ENCODE data around the gene CEP68. TPM values are rescaled to one million over a fixed set of nuclear protein-coding genes. Genes with fewer than 3 reads are reported as not detected.

Gene CEP68
- total RNA-seq, 1 experiment from 2014 or later, result 9.6 TPM

DNA sequence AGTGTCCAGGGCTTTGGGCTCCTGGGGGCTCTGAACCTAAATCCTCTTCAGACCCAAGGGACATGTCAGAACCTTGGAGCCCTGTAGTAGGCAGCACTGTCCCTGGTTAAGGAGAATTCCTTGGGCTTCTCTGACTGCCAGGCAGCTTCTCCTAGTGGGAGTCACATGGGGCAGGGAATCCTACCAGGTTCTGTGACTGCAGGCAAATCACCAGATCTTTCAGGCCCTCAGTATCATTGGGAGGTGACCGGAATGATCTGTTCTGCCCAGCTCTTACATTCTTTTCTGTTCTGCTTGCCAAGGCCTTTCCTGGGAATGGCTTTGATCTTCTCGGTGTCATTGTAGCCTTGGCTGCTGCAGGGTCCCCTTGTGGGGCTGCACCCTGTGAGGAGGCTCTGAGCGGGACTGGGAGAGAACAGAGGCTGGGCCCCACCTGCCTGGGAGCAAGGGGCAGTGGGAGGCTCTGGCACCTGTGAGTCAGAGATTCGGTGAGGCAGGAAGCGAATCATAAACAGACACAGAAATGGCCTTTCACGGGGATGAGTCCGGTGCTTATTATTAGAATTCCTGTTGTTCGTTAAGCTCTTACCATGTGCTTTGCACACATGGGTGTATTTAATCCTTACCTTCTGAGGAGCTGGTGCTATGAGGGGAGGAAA lies 14.1 kb downstream of the CEP68 start:
- in situ Hi-C loops (cut with HindIII; ENCODE audit: low pct_unique_long_range_greater_than_20kb, low sequenced_read_pairs), result no loop called here

DNA sequence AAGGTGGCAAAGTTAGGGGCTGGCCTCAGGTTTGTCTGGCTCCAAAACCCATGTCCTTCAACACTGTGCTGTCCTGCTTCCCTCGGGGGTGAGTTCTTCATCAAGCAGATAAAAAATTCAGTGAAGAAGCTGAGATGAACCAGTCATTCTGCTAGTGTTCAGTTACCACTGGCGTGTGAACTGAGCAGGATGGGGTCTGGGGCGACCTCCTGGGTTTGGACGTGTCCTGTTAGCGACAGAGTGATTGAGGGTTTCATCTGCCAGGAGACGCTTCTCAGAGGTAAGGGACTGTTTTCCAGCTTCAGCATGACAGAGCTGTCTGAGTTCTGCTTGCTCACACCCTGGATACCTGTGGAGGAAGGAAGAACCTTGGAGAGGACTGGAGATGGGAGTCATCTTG lies 14.6 kb downstream of the CEP68 start:
- DNase-seq (ENCODE audit: low read depth), result no peak
- in situ Hi-C loops (cut with HindIII; ENCODE audit: low pct_unique_long_range_greater_than_20kb, low sequenced_read_pairs), result no loop called here

More for the DNA sequence above, 14.1 kb downstream of the CEP68 start:
- DNase-seq (ENCODE audit: low read depth), result peak; percentile 39

DNA sequence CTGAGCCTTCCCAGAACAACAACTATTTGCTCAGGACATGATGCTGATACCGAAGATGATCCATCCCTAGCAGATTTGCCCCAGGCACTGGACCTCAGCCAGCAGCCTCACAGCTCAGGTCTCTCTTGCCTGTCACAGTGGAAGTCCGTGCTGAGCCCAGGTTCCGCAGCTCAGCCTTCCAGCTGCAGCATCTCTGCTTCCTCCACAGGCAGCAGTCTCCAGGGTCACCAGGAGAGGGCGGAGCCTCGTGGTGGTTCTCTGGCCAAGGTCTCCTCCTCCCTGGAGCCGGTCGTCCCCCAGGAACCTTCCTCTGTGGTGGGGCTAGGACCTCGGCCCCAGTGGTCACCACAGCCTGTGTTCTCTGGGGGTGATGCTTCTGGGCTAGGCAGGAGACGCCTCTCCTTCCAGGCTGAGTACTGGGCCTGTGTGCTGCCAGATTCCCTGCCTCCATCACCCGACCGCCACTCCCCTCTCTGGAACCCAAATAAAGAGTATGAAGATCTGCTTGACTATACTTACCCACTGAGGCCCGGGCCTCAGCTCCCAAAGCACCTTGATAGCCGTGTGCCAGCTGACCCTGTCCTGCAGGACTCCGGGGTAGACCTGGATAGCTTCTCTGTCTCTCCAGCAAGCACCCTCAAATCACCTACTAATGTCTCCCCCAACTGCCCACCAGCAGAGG lies 15.4 kb downstream of the CEP68 start:
- in situ Hi-C loops (cut with HindIII; ENCODE audit: low pct_unique_long_range_greater_than_20kb, low sequenced_read_pairs), result no loop called here
- no peak for DNase-seq (ENCODE audit: low read depth)

DNA sequence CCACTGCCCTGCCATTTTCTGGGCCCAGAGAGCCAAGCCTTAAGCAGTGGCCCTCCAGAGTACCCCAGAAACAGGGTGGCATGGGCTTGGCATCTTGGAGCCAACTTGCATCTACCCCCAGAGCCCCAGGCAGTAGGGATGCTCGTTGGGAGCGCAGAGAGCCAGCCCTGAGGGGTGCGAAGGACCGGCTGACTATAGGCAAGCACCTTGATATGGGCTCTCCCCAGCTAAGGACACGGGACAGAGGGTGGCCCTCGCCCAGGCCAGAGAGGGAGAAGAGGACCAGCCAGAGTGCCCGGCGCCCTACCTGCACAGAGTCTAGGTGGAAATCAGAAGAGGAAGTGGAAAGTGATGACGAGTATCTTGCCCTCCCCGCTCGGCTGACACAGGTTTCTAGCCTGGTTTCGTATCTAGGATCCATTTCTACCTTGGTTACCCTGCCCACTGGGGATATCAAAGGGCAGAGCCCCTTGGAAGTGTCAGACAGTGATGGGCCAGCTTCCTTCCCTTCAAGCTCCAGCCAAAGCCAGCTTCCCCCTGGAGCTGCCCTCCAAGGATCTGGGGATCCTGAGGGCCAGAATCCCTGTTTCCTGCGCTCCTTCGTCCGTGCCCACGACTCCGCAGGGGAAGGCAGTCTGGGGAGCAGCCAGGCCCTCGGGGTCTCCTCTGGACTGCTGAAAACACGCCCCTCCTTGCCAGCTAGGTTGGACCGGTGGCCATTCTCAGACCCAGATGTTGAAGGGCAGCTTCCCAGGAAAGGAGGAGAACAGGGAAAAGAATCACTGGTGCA lies 16.2 kb downstream of the CEP68 start:
- in situ Hi-C loops (cut with HindIII; ENCODE audit: low pct_unique_long_range_greater_than_20kb, low sequenced_read_pairs), result no loop called here
- no peak for DNase-seq (ENCODE audit: low read depth)

DNA sequence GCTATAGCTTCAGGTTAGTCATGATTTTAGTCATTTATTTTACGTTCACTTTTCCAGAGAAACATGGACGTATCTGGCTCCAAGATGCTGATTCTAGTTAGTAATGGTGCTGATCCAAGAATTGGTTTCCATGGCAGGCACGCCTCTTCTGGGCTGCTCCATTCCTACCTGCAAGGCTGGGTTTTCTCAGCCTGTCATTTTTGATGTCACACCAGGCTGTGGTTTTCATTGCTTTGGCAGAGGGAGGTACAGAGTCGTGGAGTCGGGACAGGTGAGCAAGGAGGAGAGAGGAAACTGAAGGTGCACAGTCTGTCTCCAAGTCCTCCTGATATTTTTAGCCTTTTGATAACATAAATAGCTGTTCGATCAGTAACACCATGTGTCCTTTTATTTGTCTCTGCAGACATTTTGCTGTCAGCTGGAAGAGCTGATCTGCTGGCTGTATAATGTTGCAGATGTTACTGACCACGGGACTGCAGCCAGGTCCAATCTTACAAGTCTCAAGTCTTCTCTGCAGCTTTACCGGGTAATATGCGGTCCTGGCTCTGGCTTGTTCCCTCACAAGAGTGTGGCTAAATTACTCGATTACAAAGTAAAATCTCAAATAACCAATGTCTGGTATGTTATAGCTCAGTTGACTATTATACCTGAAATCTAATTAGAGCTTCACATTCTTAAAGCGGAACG lies 17.8 kb downstream of the CEP68 start:
- in situ Hi-C loops (cut with HindIII; ENCODE audit: low pct_unique_long_range_greater_than_20kb, low sequenced_read_pairs), result no loop called here

DNA sequence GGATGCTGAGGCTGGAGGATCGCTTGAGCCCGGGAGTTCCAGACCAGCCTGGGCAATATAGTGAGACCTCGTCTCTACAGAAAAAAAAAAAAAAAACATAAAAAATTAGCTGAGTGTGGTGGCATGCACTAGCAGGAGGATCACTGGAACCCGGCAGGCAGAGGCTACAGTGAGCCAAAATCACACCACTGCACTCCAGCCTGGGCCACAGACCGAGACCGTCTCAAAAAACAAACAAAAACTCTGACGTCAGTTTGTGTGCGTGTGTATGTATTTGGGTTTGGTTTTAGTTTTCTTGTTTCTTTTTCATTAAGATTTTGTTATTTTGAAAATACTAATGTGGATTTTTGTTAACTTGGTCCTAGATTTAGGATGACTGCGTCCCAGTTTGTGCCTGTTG lies 19.0 kb downstream of the CEP68 start:
- DNase-seq (ENCODE audit: low read depth), result peak; percentile 17
- in situ Hi-C loops (cut with HindIII; ENCODE audit: low pct_unique_long_range_greater_than_20kb, low sequenced_read_pairs), result no loop called here

More for the DNA sequence above, 17.8 kb downstream of the CEP68 start:
- DNase-seq (ENCODE audit: low read depth), result no peak

DNA sequence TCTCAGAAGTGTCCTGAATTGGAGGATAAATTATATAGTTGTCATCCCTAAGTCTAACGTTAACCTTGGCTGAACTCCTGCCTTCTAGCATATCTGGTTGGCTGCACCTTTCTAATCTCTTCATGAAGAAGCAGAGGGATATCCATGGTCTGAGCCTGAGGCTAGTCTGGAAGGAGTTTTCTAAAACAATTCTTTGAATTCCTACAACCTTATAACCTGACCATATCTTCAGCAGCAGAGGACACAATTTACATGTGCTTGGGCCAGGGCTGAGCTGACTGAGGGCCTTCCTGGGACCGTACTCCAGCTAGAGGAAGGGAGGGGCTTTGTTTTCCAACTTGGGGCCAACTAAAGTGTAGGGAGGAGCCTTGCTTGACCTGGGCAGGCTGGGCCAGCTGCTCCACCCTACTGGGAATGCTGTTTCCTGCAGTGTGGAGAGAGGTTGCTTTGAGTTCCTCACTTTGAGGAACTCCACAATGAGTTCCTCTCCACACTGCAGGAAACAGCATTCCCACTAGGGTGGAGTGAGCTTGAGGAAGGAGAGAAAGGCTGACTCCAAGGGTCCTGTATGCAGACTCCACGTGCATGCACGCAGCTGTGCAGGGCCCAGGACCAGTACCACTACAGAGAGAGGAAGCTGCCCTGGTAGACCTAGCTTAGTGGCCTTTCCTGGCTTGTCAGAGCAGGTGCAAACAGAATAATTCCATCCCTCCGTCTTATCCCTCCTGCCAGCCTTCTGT lies 19.6 kb downstream of the CEP68 start:
- DNase-seq (ENCODE audit: low read depth), result peak; percentile 62
- in situ Hi-C loops (cut with HindIII; ENCODE audit: low pct_unique_long_range_greater_than_20kb, low sequenced_read_pairs), result no loop called here

DNA sequence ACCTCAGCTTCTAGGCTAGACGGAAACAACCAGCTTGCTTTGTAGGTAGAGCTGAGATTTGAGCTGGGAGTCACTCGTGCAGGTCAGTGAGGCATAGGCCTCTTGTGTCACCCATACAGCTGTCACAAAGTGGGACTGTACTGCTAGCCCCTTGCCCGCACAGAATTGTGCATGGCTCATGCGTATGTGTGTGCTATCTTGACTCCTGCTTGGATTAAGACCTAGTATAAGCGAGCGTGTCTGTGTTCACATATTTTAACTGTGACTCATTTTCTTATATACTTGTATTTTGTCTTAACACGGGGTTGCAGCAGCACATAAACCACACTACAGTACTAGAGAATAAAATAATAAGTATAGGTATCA lies 20.1 kb downstream of the CEP68 start:
- in situ Hi-C loops (cut with HindIII; ENCODE audit: low pct_unique_long_range_greater_than_20kb, low sequenced_read_pairs), result no loop called here
- peak; percentile 43 for DNase-seq (ENCODE audit: low read depth)

DNA sequence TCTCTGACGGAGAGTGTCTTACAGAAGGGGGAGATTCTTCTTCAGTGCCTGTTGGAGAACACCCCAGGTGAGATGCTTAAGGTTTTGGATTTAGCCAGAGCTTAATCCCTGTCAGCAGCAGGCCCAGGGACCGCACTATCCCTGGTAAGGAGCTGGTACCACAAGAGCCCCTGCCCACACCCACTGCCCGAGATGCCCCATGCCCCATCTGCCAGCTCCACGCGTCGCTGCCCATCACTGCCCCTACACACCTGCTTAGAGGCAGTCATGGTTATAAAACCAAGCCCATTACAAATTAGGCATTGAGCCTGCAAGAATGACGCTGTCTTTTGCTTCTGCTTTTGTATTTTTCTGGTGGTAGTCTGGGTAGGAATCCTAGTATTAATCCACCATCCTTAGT lies 21.7 kb downstream of the CEP68 start:
- DNase-seq (ENCODE audit: low read depth), result no peak
- in situ Hi-C loops (cut with HindIII; ENCODE audit: low pct_unique_long_range_greater_than_20kb, low sequenced_read_pairs), result no loop called here

DNA sequence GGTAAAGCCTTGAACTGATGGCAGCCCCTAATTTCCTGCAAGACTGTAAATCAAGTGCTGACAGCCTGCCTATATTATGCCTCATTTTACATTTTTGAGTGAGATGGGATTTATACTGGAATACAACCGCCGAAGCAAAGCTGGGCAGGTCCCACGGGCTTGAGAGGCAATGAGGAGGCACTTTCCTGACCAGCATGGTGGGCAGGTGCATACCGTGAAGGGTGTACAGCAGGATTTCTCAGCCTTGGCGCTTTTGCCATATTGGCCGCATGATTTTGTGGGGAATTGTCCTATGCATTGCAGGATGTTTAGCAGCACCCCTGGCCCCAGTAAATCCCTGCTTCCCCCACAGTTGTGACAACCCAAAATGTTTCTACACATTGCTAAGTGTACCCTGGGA lies 22.8 kb downstream of the CEP68 start:
- in situ Hi-C loops (cut with HindIII; ENCODE audit: low pct_unique_long_range_greater_than_20kb, low sequenced_read_pairs), result no loop called here
- no peak for DNase-seq (ENCODE audit: low read depth)

DNA sequence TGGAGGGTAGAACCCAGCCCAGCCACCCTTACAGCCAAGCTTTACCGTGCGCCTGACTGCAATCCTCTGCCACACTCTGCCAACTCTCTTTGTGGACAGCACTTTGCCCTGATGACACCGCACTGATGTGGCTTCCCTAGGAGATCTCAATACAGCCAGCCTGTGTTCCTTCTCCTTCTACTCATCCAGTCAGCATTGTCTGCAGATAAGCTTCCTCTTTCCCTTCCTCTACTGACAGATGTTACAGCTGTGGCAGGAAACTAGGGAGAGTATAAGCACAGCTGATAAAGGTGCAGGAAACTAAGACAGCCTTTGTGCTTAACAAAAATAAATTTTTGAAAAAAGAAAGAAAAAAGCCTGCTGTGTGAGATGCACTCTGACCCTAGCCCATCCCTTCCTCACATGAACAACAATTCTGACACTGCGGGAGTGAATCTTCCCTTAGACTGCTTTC lies 25.0 kb downstream of the CEP68 start:
- no peak for DNase-seq (ENCODE audit: low read depth)
- in situ Hi-C loops (cut with HindIII; ENCODE audit: low pct_unique_long_range_greater_than_20kb, low sequenced_read_pairs), result no loop called here

DNA sequence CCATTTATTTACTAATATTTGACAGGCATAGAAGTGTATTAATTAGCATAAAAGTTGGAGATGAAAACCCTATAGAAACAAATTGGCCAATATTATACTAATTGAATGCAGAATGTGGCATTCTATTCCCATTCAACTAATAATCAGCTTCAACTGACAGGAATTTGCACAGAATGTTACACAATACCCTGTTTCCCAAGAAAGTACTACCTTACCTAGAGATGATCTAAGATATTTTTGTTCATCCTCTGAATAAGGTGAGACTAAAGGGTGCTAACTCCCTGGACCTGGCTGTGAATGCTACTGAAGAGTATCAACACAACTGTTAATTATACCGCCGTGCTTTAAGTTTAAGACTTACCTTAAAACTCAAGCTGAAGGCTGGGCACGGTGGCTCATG lies 28.9 kb downstream of the CEP68 start:
- in situ Hi-C loops (cut with HindIII; ENCODE audit: low pct_unique_long_range_greater_than_20kb, low sequenced_read_pairs), result no loop called here
- DNase-seq (ENCODE audit: low read depth), result no peak

DNA sequence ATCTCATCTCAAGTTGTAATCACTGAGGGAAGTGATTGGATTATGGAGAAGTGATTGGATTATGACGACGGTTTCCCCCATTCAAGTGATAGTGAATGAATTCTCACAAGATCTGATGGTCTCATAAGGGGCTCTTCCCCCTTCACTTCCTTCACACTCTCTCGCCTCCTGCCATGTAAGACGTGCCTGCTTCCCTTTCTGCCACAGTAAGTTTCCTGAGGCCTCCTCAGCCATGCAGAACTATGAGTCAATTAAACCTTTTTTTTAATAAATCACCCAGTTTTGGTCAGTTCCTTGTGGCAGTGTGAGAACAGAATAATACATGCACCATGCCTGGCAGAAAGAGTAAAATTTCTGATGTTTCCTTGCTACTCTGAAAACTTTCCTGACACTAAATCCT lies 36.6 kb downstream of the CEP68 start:
- in situ Hi-C loops (cut with HindIII; ENCODE audit: low pct_unique_long_range_greater_than_20kb, low sequenced_read_pairs), result no loop called here
- peak; percentile 22 for DNase-seq (ENCODE audit: low read depth)

DNA sequence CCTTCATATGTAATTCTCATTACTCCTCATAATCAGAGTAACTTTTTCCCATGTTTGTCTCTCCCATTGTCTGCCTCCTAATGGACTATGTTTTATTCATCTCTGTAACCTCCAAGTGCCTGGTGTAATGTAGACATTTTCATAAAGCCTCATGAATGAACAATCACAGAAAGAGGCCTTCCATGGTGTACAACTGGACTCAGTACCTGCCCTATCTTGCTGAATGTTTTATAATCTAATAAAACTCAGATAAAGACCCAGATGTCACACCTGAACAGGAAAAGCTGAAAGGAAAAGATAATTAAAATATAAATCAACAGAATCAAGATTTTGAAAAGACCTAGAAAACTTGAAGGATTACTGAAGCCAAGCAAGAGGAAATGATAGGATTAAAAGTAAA lies 37.0 kb downstream of the CEP68 start:
- in situ Hi-C loops (cut with HindIII; ENCODE audit: low pct_unique_long_range_greater_than_20kb, low sequenced_read_pairs), result no loop called here
- no peak for DNase-seq (ENCODE audit: low read depth)

DNA sequence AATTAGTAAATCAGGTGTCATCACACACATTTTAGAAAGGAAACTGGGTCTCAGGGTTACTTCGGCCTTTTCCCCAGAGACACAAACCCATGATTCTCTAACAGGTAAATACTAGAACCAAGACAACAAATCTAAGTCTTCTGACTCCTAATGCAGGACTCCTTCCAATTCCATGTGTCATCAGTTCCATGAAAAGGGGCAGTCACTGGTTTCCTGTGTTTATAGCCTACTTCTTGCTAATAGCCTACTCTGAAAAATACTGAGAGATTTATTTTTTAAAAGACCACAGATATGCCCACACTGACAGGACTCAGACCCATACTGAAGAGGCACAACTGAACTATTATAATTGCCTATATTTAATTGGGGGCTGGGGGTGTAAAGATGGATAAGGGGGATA lies 40.7 kb downstream of the CEP68 start:
- DNase-seq (ENCODE audit: low read depth), result no peak
- in situ Hi-C loops (cut with HindIII; ENCODE audit: low pct_unique_long_range_greater_than_20kb, low sequenced_read_pairs), result no loop called here

DNA sequence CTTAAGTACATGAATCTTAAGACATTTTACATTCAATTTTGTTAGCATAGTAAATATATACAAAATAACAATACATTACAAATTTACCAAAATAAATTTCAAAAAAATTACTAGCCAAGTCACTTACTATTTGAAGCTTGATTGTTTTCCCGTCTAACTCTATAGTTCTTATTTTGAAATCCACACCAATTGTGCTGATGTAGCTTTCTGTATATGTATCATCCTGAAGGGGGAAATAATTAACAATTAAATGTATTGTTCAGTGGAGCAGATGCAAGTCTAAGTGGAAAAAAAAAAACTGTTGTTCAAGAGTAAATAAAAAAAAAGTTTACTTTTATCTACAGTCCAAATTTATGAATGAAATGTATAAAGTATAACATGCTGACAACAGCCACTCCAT lies 41.6 kb downstream of the CEP68 start:
- DNase-seq (ENCODE audit: low read depth), result no peak
- in situ Hi-C loops (cut with HindIII; ENCODE audit: low pct_unique_long_range_greater_than_20kb, low sequenced_read_pairs), result no loop called here

DNA sequence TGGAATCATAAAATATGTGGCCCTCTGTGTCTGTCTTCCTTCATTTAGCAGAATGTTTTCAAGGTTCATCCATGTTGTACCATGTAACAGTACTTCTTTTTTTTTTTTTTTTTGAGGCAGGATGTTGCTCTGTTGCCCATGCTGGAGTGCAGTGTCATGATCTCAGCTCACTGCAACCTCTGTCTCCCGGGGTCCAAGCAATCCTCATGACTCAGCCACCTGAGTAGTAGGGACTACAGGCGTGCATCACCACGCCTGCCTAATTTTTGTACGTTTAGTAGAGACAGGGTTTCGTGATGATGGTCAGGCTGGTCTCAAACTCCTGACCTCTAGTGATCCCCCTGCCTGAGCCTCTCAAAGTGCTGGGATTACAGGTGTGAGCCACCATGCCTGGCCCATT lies 42.5 kb downstream of the CEP68 start:
- DNase-seq (ENCODE audit: low read depth), result no peak
- in situ Hi-C loops (cut with HindIII; ENCODE audit: low pct_unique_long_range_greater_than_20kb, low sequenced_read_pairs), result no loop called here

DNA sequence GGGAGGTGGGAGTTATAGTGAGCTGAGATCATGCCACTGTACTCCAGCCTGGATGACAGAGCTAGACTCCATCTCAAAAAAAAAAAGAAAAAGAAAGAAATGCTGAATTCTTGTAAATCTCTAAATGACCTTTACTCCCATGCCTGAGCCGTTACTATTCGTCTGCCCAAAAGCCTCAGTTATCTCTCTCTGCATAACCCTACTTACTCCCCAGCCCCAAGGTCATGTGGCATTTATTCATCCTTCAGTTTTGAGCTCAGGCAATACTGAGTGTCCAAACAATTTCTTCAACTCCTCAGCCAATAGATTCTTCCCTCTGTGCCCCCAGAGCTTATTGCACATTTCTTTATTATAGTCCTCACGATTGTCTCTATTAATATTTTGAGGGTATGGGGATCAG lies 44.9 kb downstream of the CEP68 start:
- in situ Hi-C loops (cut with HindIII; ENCODE audit: low pct_unique_long_range_greater_than_20kb, low sequenced_read_pairs), result no loop called here
- DNase-seq (ENCODE audit: low read depth), result no peak
